Keratinocyte (primary cell): Measurements from ENCODE around the gene LHX3.

Experiments
- EZH2 ChIP-seq: IDR thresholded peaks from one replicate; pipeline ENCODE4 v1.6.1; 2012; ENCODE audit warnings: inconsistent platforms, mild to moderate bottlenecking, low read length, moderate library complexity
- TF ChIP-seq, protein P1 (sequence below), 3 experiments: IDR thresholded peaks in 1 of 3; conservative IDR thresholded peaks in 1 of 3; optimal IDR thresholded peaks in 1 of 3; 2 replicates in 2 of 3; 3 replicates in 1 of 3; pipeline versions ENCODE3 to v1.5.1; 2011; ENCODE audit warnings: low read length in 3 of 3, mild to moderate bottlenecking in 3 of 3, moderate library complexity in 2 of 3, control low read depth in 1 of 3, inconsistent platforms in 1 of 3; ENCODE audit not compliant: insufficient read depth in 2 of 3; ENCODE audit errors: extremely low read depth in 1 of 3

GRCh38 chr9:136240941-136241340, 36.0 kb upstream of the LHX3 start:
- TF ChIP-seq, protein P1, sequence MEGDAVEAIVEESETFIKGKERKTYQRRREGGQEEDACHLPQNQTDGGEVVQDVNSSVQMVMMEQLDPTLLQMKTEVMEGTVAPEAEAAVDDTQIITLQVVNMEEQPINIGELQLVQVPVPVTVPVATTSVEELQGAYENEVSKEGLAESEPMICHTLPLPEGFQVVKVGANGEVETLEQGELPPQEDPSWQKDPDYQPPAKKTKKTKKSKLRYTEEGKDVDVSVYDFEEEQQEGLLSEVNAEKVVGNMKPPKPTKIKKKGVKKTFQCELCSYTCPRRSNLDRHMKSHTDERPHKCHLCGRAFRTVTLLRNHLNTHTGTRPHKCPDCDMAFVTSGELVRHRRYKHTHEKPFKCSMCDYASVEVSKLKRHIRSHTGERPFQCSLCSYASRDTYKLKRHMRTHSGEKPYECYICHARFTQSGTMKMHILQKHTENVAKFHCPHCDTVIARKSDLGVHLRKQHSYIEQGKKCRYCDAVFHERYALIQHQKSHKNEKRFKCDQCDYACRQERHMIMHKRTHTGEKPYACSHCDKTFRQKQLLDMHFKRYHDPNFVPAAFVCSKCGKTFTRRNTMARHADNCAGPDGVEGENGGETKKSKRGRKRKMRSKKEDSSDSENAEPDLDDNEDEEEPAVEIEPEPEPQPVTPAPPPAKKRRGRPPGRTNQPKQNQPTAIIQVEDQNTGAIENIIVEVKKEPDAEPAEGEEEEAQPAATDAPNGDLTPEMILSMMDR (optimal IDR thresholded peaks at IDR 0.05 in 1 of 3, IDR thresholded peaks at IDR 0.05 in 1 of 3, conservative IDR thresholded peaks at IDR 0.05 in 1 of 3; ENCODE audit: extremely low read depth in 1 of 3, insufficient read depth in 2 of 3, low read length in 3 of 3) = no peak
- no peak for TF ChIP-seq EZH2
